BE2C (cell line): Measurements from ENCODE around the gene ATP9B.
"Not testable (repeated sequence)": the region's sequence is repeated elsewhere in the genome, so short reads cannot be mapped to it uniquely, and the experiment has no call there.

Source experiments
- DNase-seq: peaks from one replicate; pipeline ENCODE4 v3.0.0-alpha.2; 2020
- H3K27me3 ChIP-seq: fragments of 250-450 bp; sonication (Bioruptor Pico); 2 replicates; pipeline ENCODE4 v1.5.1; 2020; ENCODE audit warnings: mild to moderate bottlenecking
- H3K36me3 ChIP-seq: fragments of 250-450 bp; sonication (Bioruptor Pico); 2 replicates; pipeline ENCODE4 v1.5.1; 2020; ENCODE audit warnings: mild to moderate bottlenecking
- H3K4me1 ChIP-seq: fragments of 250-450 bp; sonication (Bioruptor Pico); 2 replicates; pipeline ENCODE4 v1.5.1; 2020
- H3K4me3 ChIP-seq: 2 replicates; pipeline ENCODE4 v1.5.1; 2011; ENCODE audit warnings: low read depth, low read length
- H3K9me3 ChIP-seq: fragments of 250-450 bp; sonication (Bioruptor Pico); 2 replicates; pipeline ENCODE4 v1.5.1; 2020
- TF ChIP-seq, protein P1 (sequence below): IDR thresholded peaks from 2 replicates; pipeline ENCODE4 v1.5.1; 2012; ENCODE audit warnings: mild to moderate bottlenecking, low read depth, low read length

The ATP9B gene

DNA sequence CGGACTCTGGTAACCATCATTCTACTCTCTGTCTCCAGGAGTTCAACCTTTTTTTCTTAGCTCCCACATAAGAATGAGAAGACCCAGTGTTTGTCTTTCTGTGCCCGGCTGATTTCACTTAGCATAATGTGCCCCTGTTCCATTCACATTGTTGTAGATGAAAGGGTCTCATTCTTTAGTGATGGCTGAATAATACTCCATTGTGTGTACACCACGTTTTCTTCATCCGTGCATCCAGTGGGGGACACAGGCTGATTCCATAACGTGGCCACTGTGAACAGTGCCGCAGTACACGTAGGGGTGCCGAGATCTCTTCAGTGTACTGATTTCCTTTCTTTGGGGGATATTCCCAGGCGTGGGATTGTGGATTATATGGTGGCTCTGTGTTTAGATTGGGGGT lies 254.3 kb downstream of the ATP9B start:
- H3K36me3 ChIP-seq = no peaks in the 10 kb centered on the region
- no peak overlapping the region for H3K4me3 ChIP-seq
- H3K9me3 ChIP-seq = no peaks in the 10 kb centered on the region
- H3K4me1 ChIP-seq = no peaks in the 10 kb centered on the region
- TF ChIP-seq, protein P1, sequence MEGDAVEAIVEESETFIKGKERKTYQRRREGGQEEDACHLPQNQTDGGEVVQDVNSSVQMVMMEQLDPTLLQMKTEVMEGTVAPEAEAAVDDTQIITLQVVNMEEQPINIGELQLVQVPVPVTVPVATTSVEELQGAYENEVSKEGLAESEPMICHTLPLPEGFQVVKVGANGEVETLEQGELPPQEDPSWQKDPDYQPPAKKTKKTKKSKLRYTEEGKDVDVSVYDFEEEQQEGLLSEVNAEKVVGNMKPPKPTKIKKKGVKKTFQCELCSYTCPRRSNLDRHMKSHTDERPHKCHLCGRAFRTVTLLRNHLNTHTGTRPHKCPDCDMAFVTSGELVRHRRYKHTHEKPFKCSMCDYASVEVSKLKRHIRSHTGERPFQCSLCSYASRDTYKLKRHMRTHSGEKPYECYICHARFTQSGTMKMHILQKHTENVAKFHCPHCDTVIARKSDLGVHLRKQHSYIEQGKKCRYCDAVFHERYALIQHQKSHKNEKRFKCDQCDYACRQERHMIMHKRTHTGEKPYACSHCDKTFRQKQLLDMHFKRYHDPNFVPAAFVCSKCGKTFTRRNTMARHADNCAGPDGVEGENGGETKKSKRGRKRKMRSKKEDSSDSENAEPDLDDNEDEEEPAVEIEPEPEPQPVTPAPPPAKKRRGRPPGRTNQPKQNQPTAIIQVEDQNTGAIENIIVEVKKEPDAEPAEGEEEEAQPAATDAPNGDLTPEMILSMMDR = no peak
- H3K27me3 ChIP-seq = no peaks in the 10 kb centered on the region
- DNase-seq = no peak

DNA sequence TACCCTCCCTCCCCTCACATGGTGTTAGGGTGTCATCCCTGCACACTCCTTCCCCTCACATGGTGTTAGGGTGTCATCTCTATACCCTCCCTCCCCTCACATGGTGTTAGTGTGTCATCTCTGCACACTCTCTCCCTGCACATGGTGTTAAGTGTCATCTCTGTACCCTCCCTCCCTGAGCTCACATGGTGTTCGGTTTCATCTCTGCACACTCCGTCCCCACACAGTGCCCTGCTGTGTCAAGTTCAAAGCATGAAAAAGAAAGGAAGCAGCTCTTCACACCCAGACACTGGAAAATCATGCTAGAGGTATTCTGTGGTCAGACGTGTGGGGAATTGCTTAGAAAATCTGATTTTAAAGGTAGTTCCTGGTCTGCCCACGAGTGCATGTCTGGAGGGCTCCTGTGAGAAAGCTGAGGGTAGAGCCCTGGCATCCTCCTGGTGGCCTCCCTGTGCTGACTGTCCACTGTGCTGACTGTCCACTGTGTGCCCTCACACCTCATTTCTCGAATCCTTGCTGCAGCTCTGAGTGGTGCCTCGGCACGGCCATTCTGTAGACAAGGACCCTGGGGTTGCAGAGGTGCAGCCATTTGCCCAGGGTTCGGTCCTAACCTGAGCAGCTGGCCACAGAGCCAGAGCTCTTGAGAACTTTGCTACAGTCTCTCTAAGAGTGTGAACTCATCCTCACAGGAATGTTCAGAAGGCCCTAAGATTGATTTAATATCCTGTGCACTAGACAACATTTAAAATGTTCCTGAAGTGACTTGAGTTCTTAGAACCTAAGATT lies 257.4 kb downstream of the ATP9B start:
- H3K9me3 ChIP-seq = no peaks in the 10 kb centered on the region
- DNase-seq = no peak
- no peaks in the 10 kb centered on the region for H3K36me3 ChIP-seq
- no peak overlapping the region for H3K4me3 ChIP-seq
- TF ChIP-seq, protein P1 = no peak
- no peaks in the 10 kb centered on the region for H3K4me1 ChIP-seq
- no peaks in the 10 kb centered on the region for H3K27me3 ChIP-seq

DNA sequence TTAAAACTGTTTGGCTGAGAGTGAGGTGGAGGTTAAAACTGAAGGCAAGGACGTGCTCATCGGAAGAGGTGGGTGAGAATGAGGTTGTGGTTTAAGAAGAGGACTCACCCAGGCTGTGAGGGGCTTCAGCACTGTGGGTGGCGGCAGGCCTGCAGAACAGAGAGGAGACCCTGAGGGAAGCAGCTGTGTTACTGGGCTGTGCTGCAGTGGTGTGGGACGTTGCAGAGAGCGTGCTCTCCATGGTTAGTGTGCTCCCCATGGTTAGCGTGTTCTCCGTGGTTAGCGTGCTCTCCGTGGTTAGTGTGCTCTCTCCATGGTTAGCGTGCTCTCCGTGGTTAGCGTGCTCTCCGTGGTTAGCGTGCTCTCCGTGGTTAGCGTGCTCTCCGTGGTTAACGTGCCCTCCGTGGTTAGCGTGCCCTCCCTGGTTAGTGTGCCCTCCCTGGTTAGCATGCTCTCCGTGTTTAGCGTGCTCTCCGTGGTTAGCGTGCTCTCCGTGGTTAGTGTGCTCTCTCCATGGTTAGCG lies 258.1 kb downstream of the ATP9B start:
- H3K36me3 ChIP-seq = no peaks in the 10 kb centered on the region
- no peaks in the 10 kb centered on the region for H3K4me1 ChIP-seq
- no peaks in the 10 kb centered on the region for H3K27me3 ChIP-seq
- TF ChIP-seq, protein P1 = no peak
- no peak overlapping the region for H3K4me3 ChIP-seq
- no peak for DNase-seq
- no peaks in the 10 kb centered on the region for H3K9me3 ChIP-seq

DNA sequence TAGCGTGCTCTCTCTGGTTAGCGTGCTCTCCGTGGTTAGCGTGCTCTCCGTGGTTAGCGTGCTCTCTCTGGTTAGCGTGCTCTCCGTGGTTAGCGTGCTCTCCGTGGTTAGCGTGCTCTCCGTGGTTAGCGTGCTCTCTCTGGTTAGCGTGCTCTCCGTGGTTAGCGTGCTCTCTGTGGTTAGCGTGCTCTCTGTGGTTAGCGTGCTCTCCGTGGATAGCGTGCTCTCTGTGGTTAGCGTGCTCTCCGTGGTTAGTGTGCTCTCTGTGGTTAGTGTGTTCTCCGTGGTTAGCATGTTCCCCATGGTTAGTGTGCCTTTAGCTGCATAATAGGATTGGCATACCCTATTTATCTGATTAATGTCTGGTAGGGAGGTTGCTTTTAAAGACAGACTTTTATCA lies 258.7 kb downstream of the ATP9B start:
- not testable (repeated sequence) for H3K4me1 ChIP-seq, H3K36me3 ChIP-seq, DNase-seq, H3K9me3 ChIP-seq, H3K4me3 ChIP-seq, H3K27me3 ChIP-seq

DNA sequence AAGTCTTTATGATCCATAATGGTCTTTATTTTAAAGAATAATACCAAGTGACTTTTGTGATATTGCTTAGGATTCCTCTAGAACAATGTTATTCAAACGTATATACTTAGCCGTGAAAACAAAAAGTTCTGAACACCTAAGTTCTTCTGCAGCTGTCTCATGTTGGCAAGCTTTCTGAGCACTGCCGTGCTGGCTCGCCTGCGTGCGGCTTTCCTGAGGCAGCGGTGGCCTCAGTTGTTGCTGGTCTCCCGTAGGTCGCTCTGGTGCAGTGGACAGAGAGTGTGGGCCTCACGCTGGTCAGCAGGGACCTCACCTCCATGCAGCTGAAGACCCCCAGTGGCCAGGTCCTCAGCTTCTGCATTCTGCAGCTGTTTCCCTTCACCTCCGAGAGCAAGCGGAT lies 259.7 kb downstream of the ATP9B start:
- H3K4me3 ChIP-seq = no peak overlapping the region
- TF ChIP-seq, protein P1 = no peak
- H3K27me3 ChIP-seq = no peaks in the 10 kb centered on the region
- H3K36me3 ChIP-seq = no peaks in the 10 kb centered on the region
- H3K4me1 ChIP-seq = no peaks in the 10 kb centered on the region
- DNase-seq = no peak
- no peaks in the 10 kb centered on the region for H3K9me3 ChIP-seq

DNA sequence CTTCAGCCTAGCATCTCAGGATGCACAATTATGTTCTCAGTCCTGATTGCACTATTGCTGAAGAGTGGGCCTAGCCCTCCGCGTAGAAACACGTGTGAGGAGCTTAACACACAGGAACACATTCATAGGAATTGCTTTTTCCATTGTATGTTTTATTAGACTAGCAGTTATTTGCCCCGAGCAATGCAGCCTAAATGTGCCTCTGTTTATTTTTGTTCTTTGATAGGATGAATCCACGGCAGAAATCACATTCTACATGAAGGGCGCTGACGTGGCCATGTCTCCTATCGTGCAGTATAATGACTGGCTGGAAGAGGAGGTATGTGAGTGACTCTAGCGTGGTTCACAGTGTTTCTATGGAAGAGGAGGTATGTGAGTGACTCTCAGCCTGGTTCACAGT lies 260.6 kb downstream of the ATP9B start:
- no peaks in the 10 kb centered on the region for H3K9me3 ChIP-seq
- DNase-seq = no peak
- H3K4me3 ChIP-seq = no peak overlapping the region
- H3K36me3 ChIP-seq = no peaks in the 10 kb centered on the region
- TF ChIP-seq, protein P1 = no peak
- H3K27me3 ChIP-seq = no peaks in the 10 kb centered on the region
- H3K4me1 ChIP-seq = no peaks in the 10 kb centered on the region
